GM21528 (cell line): Measurements from ENCODE around the gene C1orf87.
A peak's percentile ranks its signal among the peaks of the same experiment; 100 is the strongest.
"Not testable (repeated sequence)": the region's sequence is repeated elsewhere in the genome, so short reads cannot be mapped to it uniquely, and the experiment has no call there.

Experiments
- ATAC-seq: cut with Tn5 transposase; IDR thresholded peaks from one replicate; pipeline ENCODE4 v1.9.1; 2021; ENCODE audit warnings: mild to moderate bottlenecking, moderate library complexity; ENCODE audit not compliant: unreplicated experiment, low FRiP score

C1orf87 gene

GRCh38 chr1:59997479-59998115, 76.0 kb downstream of the C1orf87 start:
- ATAC-seq = no peak

- ATAC-seq = no peak
These were observed 79.0 kb downstream of the C1orf87 start for GRCh38 chr1:59994302-59995198.

GRCh38 chr1:59992040-59992820, 81.3 kb downstream of the C1orf87 start:
- ATAC-seq = no peak

- ATAC-seq = no peak
These were observed 83.1 kb downstream of the C1orf87 start for GRCh38 chr1:59990470-59990869.

GRCh38 chr1:59986516-59987310, 86.9 kb downstream of the C1orf87 start:
- ATAC-seq = no peak

- ATAC-seq = no peak
These were observed 87.6 kb downstream of the C1orf87 start for GRCh38 chr1:59985911-59986515.

- ATAC-seq = no peak
These were observed 93.9 kb downstream of the C1orf87 start for GRCh38 chr1:59979666-59980065.

- no peak for ATAC-seq
These were observed 95.1 kb downstream of the C1orf87 start for GRCh38 chr1:59978511-59978910.

GRCh38 chr1:59978026-59978425, 95.5 kb downstream of the C1orf87 start:
- no peak for ATAC-seq

- no peak for ATAC-seq
These were observed 96.5 kb downstream of the C1orf87 start for GRCh38 chr1:59977075-59977410.

GRCh38 chr1:59976194-59977074, 97.1 kb downstream of the C1orf87 start:
- no peak for ATAC-seq

GRCh38 chr1:59973719-59974118, 99.9 kb downstream of the C1orf87 start:
- no peak for ATAC-seq

GRCh38 chr1:59972216-59972927, 101.2 kb downstream of the C1orf87 start:
- no peak for ATAC-seq

- peak; percentile 87 for ATAC-seq
These were observed 102.1 kb downstream of the C1orf87 start for GRCh38 chr1:59971464-59971911.

- not testable (repeated sequence) for ATAC-seq
These were observed 103.9 kb downstream of the C1orf87 start for GRCh38 chr1:59969542-59970175.

GRCh38 chr1:59968746-59969145, 104.8 kb downstream of the C1orf87 start:
- not testable (repeated sequence) for ATAC-seq

- ATAC-seq = no peak
These were observed 105.8 kb downstream of the C1orf87 start for GRCh38 chr1:59967780-59968179.
